MM.1S (cell line): ENCODE measurements around the gene APOBEC3G.

Source experiments
- DNase-seq: peaks from one replicate; pipeline ENCODE4 v3.0.0-alpha.2; 2015
- H2AFZ ChIP-seq: fragments of 300-600 bp; sonication (generic); 2 replicates; pipeline ENCODE4 v1.6.0; 2016; ENCODE audit warnings: antibody characterized with exemption, low read length
- H3F3A ChIP-seq: fragments of 300-600 bp; sonication (generic); 2 replicates; pipeline ENCODE4 v1.6.1; 2016; ENCODE audit warnings: mild to moderate bottlenecking, antibody characterized with exemption, low read length, moderate library complexity, mixed read lengths; ENCODE audit not compliant: insufficient read depth
- H3K27ac ChIP-seq: fragments of 300-600 bp; sonication (generic); 2 replicates; pipeline ENCODE4 v1.5.1; 2016; ENCODE audit warnings: mild to moderate bottlenecking, low read length
- H3K27me3 ChIP-seq: fragments of 300-600 bp; sonication (generic); replicated peaks from 2 replicates; pipeline ENCODE4 v1.6.0; 2016; ENCODE audit warnings: low read length; ENCODE audit not compliant: insufficient read depth
- H3K36me3 ChIP-seq: fragments of 300-600 bp; sonication (generic); replicated peaks from 2 replicates; pipeline ENCODE4 v1.6.1; 2016; ENCODE audit warnings: mild to moderate bottlenecking, low read length, mixed read lengths; ENCODE audit not compliant: insufficient read depth
- H3K4me1 ChIP-seq: fragments of 300-600 bp; sonication (generic); 2 replicates; pipeline ENCODE4 v1.6.1; 2016; ENCODE audit warnings: low read length, mixed read lengths
- H3K4me2 ChIP-seq: fragments of 300-600 bp; sonication (generic); 2 replicates; pipeline ENCODE4 v1.6.0; 2016; ENCODE audit warnings: low read depth, low read length
- H3K4me3 ChIP-seq: fragments of 300-600 bp; sonication (generic); 2 replicates; pipeline ENCODE4 v1.5.1; 2016; ENCODE audit warnings: low read length, mixed read lengths
- H3K79me2 ChIP-seq: fragments of 300-600 bp; sonication (generic); 2 replicates; pipeline ENCODE4 v1.6.1; 2016; ENCODE audit warnings: mixed run types, low read length, mixed read lengths
- H3K9ac ChIP-seq: fragments of 300-600 bp; sonication (generic); 2 replicates; pipeline ENCODE4 v1.6.1; 2016; ENCODE audit warnings: low read length, mixed read lengths
- H3K9me2 ChIP-seq: fragments of 300-600 bp; sonication (generic); replicated peaks from 2 replicates; pipeline ENCODE4 v1.6.1; 2016; ENCODE audit warnings: mild to moderate bottlenecking, low read length, mixed read lengths; ENCODE audit not compliant: insufficient read depth
- H3K9me3 ChIP-seq: fragments of 300-600 bp; sonication (generic); replicated peaks from 2 replicates; pipeline ENCODE4 v1.6.1; 2016; ENCODE audit warnings: mild to moderate bottlenecking, low read length, mixed read lengths; ENCODE audit not compliant: insufficient read depth
- H4K20me1 ChIP-seq: fragments of 300-600 bp; sonication (generic); 2 replicates; pipeline ENCODE4 v1.6.1; 2016; ENCODE audit warnings: mild to moderate bottlenecking, low read length, moderate library complexity, mixed read lengths; ENCODE audit not compliant: insufficient read depth
- EZH2 ChIP-seq: fragments of 300-600 bp; sonication (generic); optimal IDR thresholded peaks from 2 replicates; pipeline ENCODE3; 2017; ENCODE audit warnings: low read depth, mild to moderate bottlenecking, antibody characterized with exemption, low read length, mixed read lengths
- EZH2phosphoT487 ChIP-seq: fragments of 300-600 bp; sonication (generic); IDR thresholded peaks from 2 replicates; pipeline ENCODE4 v1.6.1; 2018; ENCODE audit warnings: antibody characterized with exemption, low read length
- TF ChIP-seq, protein P1 (sequence below): fragments of 300-600 bp; sonication (generic); IDR thresholded peaks from 2 replicates; pipeline ENCODE4 v1.5.1; 2016; ENCODE audit warnings: antibody characterized with exemption, low read length, mixed read lengths

APOBEC3G gene

GRCh38 chr22:39098576-39098975 is 21.5 kb downstream of the APOBEC3G start:
- Histone ChIP-seq H4K20me1 (no peaks in the 10 kb centered on the region), H3K4me3 (no peak overlapping the region), H2AFZ (no peak overlapping the region), H3K27ac (no peak overlapping the region), H3K79me2 (no peaks in the 10 kb centered on the region), H3F3A (peaks cover 11% of the 10 kb centered on the region), H3K9me2 (no peaks in the 10 kb centered on the region), H3K9me3 (no peaks in the 10 kb centered on the region), H3K9ac (no peak overlapping the region), H3K4me1 (peaks cover 41% of the 10 kb centered on the region), H3K27me3 (no peaks in the 10 kb centered on the region), H3K4me2 (no peak overlapping the region), H3K36me3 (no peaks in the 10 kb centered on the region)
- no peak for DNase-seq
- TF ChIP-seq, protein P1, sequence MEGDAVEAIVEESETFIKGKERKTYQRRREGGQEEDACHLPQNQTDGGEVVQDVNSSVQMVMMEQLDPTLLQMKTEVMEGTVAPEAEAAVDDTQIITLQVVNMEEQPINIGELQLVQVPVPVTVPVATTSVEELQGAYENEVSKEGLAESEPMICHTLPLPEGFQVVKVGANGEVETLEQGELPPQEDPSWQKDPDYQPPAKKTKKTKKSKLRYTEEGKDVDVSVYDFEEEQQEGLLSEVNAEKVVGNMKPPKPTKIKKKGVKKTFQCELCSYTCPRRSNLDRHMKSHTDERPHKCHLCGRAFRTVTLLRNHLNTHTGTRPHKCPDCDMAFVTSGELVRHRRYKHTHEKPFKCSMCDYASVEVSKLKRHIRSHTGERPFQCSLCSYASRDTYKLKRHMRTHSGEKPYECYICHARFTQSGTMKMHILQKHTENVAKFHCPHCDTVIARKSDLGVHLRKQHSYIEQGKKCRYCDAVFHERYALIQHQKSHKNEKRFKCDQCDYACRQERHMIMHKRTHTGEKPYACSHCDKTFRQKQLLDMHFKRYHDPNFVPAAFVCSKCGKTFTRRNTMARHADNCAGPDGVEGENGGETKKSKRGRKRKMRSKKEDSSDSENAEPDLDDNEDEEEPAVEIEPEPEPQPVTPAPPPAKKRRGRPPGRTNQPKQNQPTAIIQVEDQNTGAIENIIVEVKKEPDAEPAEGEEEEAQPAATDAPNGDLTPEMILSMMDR, result no peak
- TF ChIP-seq EZH2phosphoT487, result no peak
- TF ChIP-seq EZH2, result no peak

GRCh38 chr22:39101226-39101625 is 24.2 kb downstream of the APOBEC3G start:
- Histone ChIP-seq H3K9me2 (no peaks in the 10 kb centered on the region), H3K9me3 (no peaks in the 10 kb centered on the region), H3K4me3 (no peak overlapping the region), H3K9ac (no peak overlapping the region), H3K4me2 (no peak overlapping the region), H3K4me1 (peaks cover 27% of the 10 kb centered on the region), H3K27ac (no peak overlapping the region), H3F3A (peaks cover 11% of the 10 kb centered on the region), H4K20me1 (no peaks in the 10 kb centered on the region), H3K27me3 (no peaks in the 10 kb centered on the region), H3K79me2 (no peaks in the 10 kb centered on the region), H3K36me3 (no peaks in the 10 kb centered on the region), H2AFZ (no peak overlapping the region)
- TF ChIP-seq EZH2phosphoT487, result no peak
- TF ChIP-seq EZH2, result no peak
- TF ChIP-seq, protein P1, result no peak
- DNase-seq, result no peak

DNA sequence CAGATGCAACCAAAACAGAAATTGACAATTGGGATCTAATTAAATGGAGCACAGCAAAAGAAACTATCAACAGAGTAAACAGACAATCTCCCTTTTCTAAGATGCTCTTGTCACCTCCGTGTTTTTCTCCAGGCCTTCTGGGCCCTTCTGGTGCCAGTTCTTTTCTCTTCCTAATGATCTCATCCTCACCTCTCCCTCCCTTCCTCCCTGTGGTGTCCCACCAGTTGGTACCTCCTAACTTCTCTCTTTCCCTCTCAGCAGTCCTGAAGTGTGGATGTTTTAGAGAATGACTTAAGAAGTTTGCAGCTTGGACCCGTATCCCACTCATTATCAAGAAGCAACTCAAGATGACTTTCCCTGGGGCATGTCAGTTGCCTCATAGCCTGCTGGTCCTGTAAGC is 26.4 kb downstream of the APOBEC3G start:
- Histone ChIP-seq H3K27ac (no peak overlapping the region), H3K4me2 (no peak overlapping the region), H2AFZ (no peak overlapping the region), H4K20me1 (no peaks in the 10 kb centered on the region), H3K9ac (no peak overlapping the region), H3K36me3 (no peaks in the 10 kb centered on the region), H3K9me2 (no peaks in the 10 kb centered on the region), H3K9me3 (no peaks in the 10 kb centered on the region), H3K79me2 (no peaks in the 10 kb centered on the region), H3K27me3 (no peaks in the 10 kb centered on the region), H3K4me3 (no peak overlapping the region), H3K4me1 (peaks cover 13% of the 10 kb centered on the region), H3F3A (no peaks in the 10 kb centered on the region)
- TF ChIP-seq, protein P1, result no peak
- TF ChIP-seq EZH2 (no peak), EZH2phosphoT487 (no peak)
- DNase-seq, result no peak
